Measurements from ENCODE around the gene AGTRAP.

GRCh38 chr1:11778336-11778735 is 42.4 kb downstream of the AGTRAP start:
- TF ChIP-seq POLR2A (IDR thresholded peaks at IDR 0.05; ENCODE audit: extremely low read depth, insufficient read length) (no peak), CTCF (IDR thresholded peaks at IDR 0.05; ENCODE audit: low read depth, low read length) (no peak), MYC (IDR thresholded peaks at IDR 0.05; ENCODE audit: low read depth, low read length) (no peak), MAX (IDR thresholded peaks at IDR 0.05; ENCODE audit: low read depth, low read length) (no peak)
